ENCODE measurements around the gene SCN1A. TPM values are rescaled to one million over a fixed set of nuclear protein-coding genes. Genes with fewer than 3 reads are reported as not detected.

Gene SCN1A
- total RNA-seq, 1 donor from 2014 or later: not detected

DNA sequence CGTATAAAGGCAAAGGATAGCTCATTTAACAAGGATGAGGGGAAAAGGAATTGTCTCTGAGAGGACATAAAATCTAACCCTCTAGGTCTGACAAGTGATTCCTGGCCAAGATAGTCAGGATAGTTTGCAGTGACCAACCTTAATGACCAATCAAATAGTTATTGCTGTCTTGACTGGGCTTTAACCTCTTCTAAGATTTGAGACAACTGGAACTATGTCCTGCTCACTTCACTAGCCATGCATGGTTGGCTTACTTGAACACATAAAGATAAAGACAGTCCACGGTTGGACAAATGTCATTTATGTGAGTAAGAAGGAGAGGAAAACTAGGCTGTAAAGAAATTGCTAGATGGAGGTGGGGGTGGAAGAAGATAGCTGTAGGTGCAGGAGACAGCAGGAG is 53.8 kb downstream of the SCN1A start:
- intact Hi-C loops (cut with micrococcal nuclease): no loop called here
- Mint-ChIP-seq H3K27me3 (no peaks in the 10 kb centered on the region), H3K9me3 (no peaks in the 10 kb centered on the region), H3K4me1 (no peaks in the 10 kb centered on the region), H3K27ac (no peak overlapping the region), H3K36me3 (ENCODE audit: low read depth) (no peaks in the 10 kb centered on the region), H3K4me3 (no peak overlapping the region)
- ChIA-PET CTCF (no interaction called here), POLR2A (no interaction called here)
- no peak for ATAC-seq (ENCODE audit: low read depth)
- TF ChIP-seq CTCF (IDR thresholded peaks at IDR 0.05): no peak
- no peak for DNase-seq

DNA sequence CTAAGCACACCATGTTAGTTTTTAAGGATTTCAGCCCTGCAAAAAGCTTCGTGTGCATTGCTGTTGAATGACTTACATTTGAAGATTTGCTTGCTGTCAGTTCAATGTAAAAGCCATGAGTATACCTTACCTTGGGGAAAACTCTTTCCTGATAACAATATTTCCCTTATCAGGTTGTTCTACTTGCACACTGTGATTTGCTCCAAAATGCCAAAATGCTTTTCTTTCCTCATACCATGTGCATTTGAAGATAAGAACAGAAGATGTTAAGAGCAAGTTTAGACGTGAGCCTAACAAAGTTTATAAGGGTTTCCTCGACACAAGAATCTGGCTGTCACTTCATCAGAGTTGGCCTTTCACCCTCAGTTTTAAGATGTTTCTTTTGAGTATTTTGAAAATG is 57.6 kb downstream of the SCN1A start:
- DNase-seq (no peak), ATAC-seq (ENCODE audit: low read depth) (no peak)
- Mint-ChIP-seq H3K36me3 (ENCODE audit: low read depth) (no peaks in the 10 kb centered on the region), H3K27ac (no peak overlapping the region), H3K4me1 (no peaks in the 10 kb centered on the region), H3K27me3 (no peaks in the 10 kb centered on the region), H3K4me3 (no peak overlapping the region), H3K9me3 (no peaks in the 10 kb centered on the region)
- ChIA-PET POLR2A (no interaction called here), CTCF (no interaction called here)
- intact Hi-C loops (cut with micrococcal nuclease): no loop called here
- TF ChIP-seq CTCF (IDR thresholded peaks at IDR 0.05): no peak

GRCh38 chr2:166068981-166069380 is 58.8 kb downstream of the SCN1A start:
- ChIA-PET POLR2A (no interaction called here), CTCF (no interaction called here)
- no peak for DNase-seq
- no peak for ATAC-seq (ENCODE audit: low read depth)
- Mint-ChIP-seq H3K9me3 (no peaks in the 10 kb centered on the region), H3K4me3 (no peak overlapping the region), H3K36me3 (ENCODE audit: low read depth) (no peaks in the 10 kb centered on the region), H3K4me1 (no peaks in the 10 kb centered on the region), H3K27ac (no peak overlapping the region), H3K27me3 (no peaks in the 10 kb centered on the region)
- intact Hi-C loops (cut with micrococcal nuclease): no loop called here
- TF ChIP-seq CTCF (IDR thresholded peaks at IDR 0.05): no peak

- Mint-ChIP-seq H3K4me1 (no peaks in the 10 kb centered on the region), H3K9me3 (no peaks in the 10 kb centered on the region), H3K36me3 (ENCODE audit: low read depth) (no peaks in the 10 kb centered on the region), H3K27me3 (no peaks in the 10 kb centered on the region), H3K27ac (no peak overlapping the region), H3K4me3 (no peak overlapping the region)
- POLR2A ChIA-PET: no interaction called here
- CTCF ChIA-PET: no interaction called here
- ATAC-seq (ENCODE audit: low read depth) (no peak), DNase-seq (no peak)
- intact Hi-C loops (cut with micrococcal nuclease): no loop called here
- TF ChIP-seq CTCF (IDR thresholded peaks at IDR 0.05): no peak
Measured at GRCh38 chr2:166067229-166067628, 60.6 kb downstream of the SCN1A start.

DNA sequence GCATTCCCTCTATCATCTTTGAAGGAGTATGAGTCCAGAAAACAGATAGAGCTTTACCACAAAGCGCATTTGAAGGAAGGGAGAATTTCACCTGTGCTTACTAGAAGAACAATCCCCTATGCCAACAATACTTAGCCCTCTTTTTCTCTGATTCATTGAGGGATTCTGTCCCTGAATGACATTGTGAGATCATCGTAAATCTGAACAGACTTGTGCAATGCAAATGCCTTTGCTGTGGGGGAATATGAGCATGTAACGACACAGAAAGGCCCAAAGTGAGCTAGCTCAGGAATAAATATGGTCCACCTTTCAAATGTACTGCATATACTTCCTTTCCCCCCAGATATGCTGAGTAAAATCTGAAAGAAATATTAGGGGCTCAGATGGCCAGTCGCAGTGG is 67.6 kb downstream of the SCN1A start:
- H3K36me3 Mint-ChIP-seq (ENCODE audit: low read depth): no peaks in the 10 kb centered on the region
- no peak for TF ChIP-seq CTCF (IDR thresholded peaks at IDR 0.05)
- CTCF ChIA-PET: no interaction called here
- H3K4me3 Mint-ChIP-seq: no peak overlapping the region
- POLR2A ChIA-PET: no interaction called here
- DNase-seq (no peak), ATAC-seq (ENCODE audit: low read depth) (no peak)
- intact Hi-C loops (cut with micrococcal nuclease): no loop called here
- no peak overlapping the region for H3K27ac Mint-ChIP-seq
- H3K9me3 Mint-ChIP-seq: no peaks in the 10 kb centered on the region
- no peaks in the 10 kb centered on the region for H3K27me3 Mint-ChIP-seq
- no peaks in the 10 kb centered on the region for H3K4me1 Mint-ChIP-seq

Data from activated B cell treated with CpG ODN at 0.5 μM for 24 hours (primary cell).